Gastroesophageal sphincter (tissue), 4 donors: ENCODE results near the gene TMEM132E. TPM values are rescaled to one million over a fixed set of nuclear protein-coding genes. Genes with fewer than 3 reads are reported as not detected.

Experiments used
- ATAC-seq: fragments of 150-250 bp; one replicate; pipeline ENCODE4 v1.9.1; 2016; ENCODE audit warnings: mild to moderate bottlenecking, moderate library complexity
- H3K27ac ChIP-seq, 4 donors: fragments of 200-600 bp; sonication (generic) in 3 of 4; 1 replicate in 3 of 4; 2 replicates in 1 of 4; pipeline ENCODE4 v1.5.1; 2016 to 2019
- H3K27me3 ChIP-seq: fragments of 200-600 bp; sonication (generic); one replicate; pipeline ENCODE4 v1.5.1; 2019
- H3K36me3 ChIP-seq, 2 donors: fragments of 200-600 bp; sonication (generic); one replicate each; pipeline ENCODE4 v1.5.1; 2019; ENCODE audit warnings: control low read depth in 1 of 2
- H3K4me1 ChIP-seq, 3 donors: fragments of 200-600 bp; sonication (generic); 1 replicate in 2 of 3; 2 replicates in 1 of 3; pipeline ENCODE4 v1.5.1; 2016 to 2019; ENCODE audit warnings: control low read depth in 2 of 3
- H3K4me3 ChIP-seq, 2 donors: fragments of 200-600 bp; sonication (generic); one replicate each; pipeline ENCODE4 v1.5.1; 2019; ENCODE audit warnings: mild to moderate bottlenecking in 1 of 2, moderate library complexity in 1 of 2
- H3K9me3 ChIP-seq, 3 donors: fragments of 200-600 bp; sonication (generic); one replicate each; pipeline ENCODE4 v1.5.1; 2017 to 2019; ENCODE audit warnings: control low read depth in 2 of 3
- EP300 ChIP-seq: sonication (generic); formaldehyde crosslinking; IDR thresholded peaks from one replicate; pipeline ENCODE4 v1.6.1; 2017; ENCODE audit warnings: antibody characterized with exemption, mild to moderate bottlenecking
- POLR2A ChIP-seq, 2 donors: fragments of 450-650 bp; IDR thresholded peaks; one replicate each; pipeline ENCODE4 v1.6.1; 2017; ENCODE audit warnings: antibody characterized with exemption in 2 of 2, mild to moderate bottlenecking in 2 of 2, moderate library complexity in 1 of 2
- POLR2AphosphoS5 ChIP-seq: sonication (generic); formaldehyde crosslinking; IDR thresholded peaks from one replicate; pipeline ENCODE4 v1.6.1; 2017; ENCODE audit warnings: antibody characterized with exemption
- WGBS, 2 donors: methylation state at CpG; one replicate each; pipeline ENCODE4 v1.1.5; 2018; ENCODE audit warnings: low coverage in 1 of 2; 5-methylcytosine and 5-hydroxymethylcytosine counted together
- total RNA-seq, 4 donors: library from RNA; depleted of rRNA; stranded (reverse); fragments of >200 nt; gene quantifications; one replicate each; pipeline ENCODE4 v1.1.0, GENCODE V29; 2016
- TF ChIP-seq, protein P1 (sequence below), 4 experiments: fragments of 200-600 bp in 2 of 4; fragments of 450-650 bp in 2 of 4; sonication (generic) in 1 of 4; IDR thresholded peaks; one replicate each; pipeline ENCODE4 v1.5.1; 2017 to 2019; ENCODE audit warnings: antibody characterized with exemption in 4 of 4, mild to moderate bottlenecking in 2 of 4, moderate library complexity in 2 of 4

The TMEM132E gene
- total RNA-seq, 4 donors from 2014 or later: 0.12 to 0.47 TPM; not detected in 2

DNA sequence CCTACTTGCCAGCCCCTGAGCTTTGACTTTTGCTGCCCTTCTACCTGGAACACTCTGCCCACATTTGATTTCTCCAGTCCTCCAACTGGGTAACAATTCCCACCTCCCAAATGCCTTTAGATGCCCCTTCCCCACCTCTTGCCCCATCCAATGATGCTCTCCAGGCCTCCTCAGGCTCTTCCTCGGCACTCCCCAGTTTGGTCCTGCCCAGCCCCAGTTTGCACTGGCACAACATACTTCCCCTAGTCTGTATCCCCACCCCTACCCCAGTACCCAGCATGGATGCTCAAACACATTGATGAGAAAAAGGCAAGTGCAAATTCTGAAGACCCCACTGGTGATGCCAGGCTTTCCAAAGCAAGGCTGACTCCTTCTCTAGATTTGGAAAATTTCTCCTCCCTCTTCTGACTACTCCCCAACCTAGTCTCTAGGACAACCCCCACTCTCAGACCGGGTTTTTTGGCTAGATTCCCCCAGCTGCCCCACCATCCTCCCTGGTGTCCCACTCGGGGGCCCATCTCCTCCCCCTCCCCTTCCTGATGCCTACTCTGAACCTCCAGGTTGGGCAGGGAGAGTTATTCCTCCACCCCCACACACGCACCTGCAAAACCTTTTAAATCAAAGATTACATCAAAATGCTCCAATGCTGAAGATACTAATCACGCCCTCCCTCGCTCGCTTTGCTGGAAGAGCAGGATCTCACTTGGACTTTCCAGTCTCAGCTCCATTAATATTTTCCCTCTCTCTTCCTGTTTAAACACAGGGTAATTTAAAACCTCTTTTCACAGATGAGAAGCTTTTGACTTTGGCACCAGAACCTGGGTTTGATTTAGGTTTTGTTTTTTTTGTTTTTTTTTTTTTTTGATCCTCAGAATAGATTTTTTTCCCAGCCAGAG lies 94.9 kb downstream of the TMEM132E start:
- Histone ChIP-seq H3K27ac (no peak overlapping the region), H3K9me3 (no peaks in the 10 kb centered on the region), H3K27me3 (peaks cover 25% of the 10 kb centered on the region), H3K4me3 (no peak overlapping the region), H3K36me3 (no peaks in the 10 kb centered on the region), H3K4me1 (no peaks in the 10 kb centered on the region)
- ATAC-seq: no peak
- WGBS, 2 donors: 67 to 68% methylated on average over 5 to 7 of the region's 7 CpGs
- no peak for TF ChIP-seq POLR2A (IDR thresholded peaks at IDR 0.05)
- TF ChIP-seq EP300: no peak
- TF ChIP-seq, protein P1, sequence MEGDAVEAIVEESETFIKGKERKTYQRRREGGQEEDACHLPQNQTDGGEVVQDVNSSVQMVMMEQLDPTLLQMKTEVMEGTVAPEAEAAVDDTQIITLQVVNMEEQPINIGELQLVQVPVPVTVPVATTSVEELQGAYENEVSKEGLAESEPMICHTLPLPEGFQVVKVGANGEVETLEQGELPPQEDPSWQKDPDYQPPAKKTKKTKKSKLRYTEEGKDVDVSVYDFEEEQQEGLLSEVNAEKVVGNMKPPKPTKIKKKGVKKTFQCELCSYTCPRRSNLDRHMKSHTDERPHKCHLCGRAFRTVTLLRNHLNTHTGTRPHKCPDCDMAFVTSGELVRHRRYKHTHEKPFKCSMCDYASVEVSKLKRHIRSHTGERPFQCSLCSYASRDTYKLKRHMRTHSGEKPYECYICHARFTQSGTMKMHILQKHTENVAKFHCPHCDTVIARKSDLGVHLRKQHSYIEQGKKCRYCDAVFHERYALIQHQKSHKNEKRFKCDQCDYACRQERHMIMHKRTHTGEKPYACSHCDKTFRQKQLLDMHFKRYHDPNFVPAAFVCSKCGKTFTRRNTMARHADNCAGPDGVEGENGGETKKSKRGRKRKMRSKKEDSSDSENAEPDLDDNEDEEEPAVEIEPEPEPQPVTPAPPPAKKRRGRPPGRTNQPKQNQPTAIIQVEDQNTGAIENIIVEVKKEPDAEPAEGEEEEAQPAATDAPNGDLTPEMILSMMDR (IDR thresholded peaks at IDR 0.05): no peak
- TF ChIP-seq POLR2AphosphoS5: no peak

DNA sequence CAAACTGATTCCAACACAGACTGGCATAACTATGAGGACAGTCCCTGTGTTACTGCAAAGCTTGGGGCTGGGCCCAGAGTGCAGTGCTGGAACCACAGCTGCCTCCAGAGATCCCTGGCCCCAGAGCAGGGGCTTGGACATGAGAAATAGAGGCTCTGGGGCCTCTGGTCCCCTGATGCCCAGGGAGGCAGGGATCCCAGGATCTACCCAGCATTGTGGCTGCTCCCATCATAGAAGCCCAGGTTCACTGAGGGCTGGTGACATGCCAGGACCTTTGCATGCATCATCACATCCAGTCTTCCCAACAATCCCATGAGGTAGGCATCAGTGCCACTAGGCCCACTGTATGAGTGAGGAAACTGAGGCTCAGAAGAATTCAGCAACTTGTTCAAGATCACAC lies 95.8 kb downstream of the TMEM132E start:
- Histone ChIP-seq H3K27ac (no peak overlapping the region), H3K4me3 (no peak overlapping the region), H3K4me1 (no peaks in the 10 kb centered on the region), H3K9me3 (no peaks in the 10 kb centered on the region), H3K27me3 (peaks cover 18% of the 10 kb centered on the region), H3K36me3 (no peaks in the 10 kb centered on the region)
- ATAC-seq: no peak
- TF ChIP-seq EP300 (no peak), POLR2A (IDR thresholded peaks at IDR 0.05) (no peak), POLR2AphosphoS5 (no peak)
- TF ChIP-seq, protein P1 (IDR thresholded peaks at IDR 0.05): no peak

DNA sequence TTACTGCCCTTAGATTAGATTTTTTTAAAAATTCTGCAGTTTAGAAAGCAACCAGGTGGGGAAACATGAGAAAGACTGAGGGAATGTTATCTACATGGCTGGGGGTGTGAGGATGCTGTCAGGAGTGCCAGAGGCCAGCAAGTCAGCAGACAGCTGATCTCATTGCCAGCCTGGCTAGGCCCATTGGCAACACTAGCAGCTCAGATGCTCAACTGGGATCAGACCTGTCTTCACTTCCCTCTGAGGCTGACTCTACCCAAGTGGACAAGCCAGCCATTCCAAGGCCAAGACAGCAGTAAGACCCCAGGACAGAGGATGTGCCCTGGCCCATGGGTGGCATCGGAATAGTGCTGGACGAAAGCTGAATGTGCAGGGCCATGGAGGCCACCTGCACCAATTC lies 96.2 kb downstream of the TMEM132E start:
- H3K4me3 ChIP-seq: no peak overlapping the region
- no peak for ATAC-seq
- no peaks in the 10 kb centered on the region for H3K36me3 ChIP-seq
- TF ChIP-seq POLR2AphosphoS5 (no peak), EP300 (no peak), POLR2A (IDR thresholded peaks at IDR 0.05) (no peak)
- TF ChIP-seq, protein P1 (IDR thresholded peaks at IDR 0.05): no peak
- WGBS, 2 donors: 59% methylated on average over 2 of the region's 2 CpGs; no CpG with 5 or more reads in 1 of the 2 donors
- no peaks in the 10 kb centered on the region for H3K9me3 ChIP-seq
- no peak overlapping the region for H3K27ac ChIP-seq
- H3K4me1 ChIP-seq: no peaks in the 10 kb centered on the region
- peaks cover 17% of the 10 kb centered on the region for H3K27me3 ChIP-seq

DNA sequence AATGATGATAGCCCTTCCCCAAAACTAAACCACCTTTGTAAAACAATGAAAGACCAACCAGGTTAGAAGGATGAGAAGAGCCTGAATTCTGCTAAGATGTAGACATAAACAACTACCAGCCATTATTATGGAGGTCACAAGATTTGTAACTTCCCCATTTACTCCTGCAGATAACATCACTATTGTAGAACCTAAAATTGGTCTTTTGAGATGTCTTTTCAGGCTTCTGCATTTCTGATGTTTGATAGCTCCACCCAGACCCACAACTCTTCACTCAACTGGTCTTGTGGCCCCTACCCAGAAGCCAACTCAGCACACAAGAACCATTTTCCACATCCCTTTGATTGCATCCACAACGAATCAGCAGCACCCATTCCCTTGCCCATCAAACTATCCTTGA lies 100.8 kb downstream of the TMEM132E start:
- peaks cover 31% of the 10 kb centered on the region for H3K27me3 ChIP-seq
- H3K4me1 ChIP-seq: no peaks in the 10 kb centered on the region
- no peak for ATAC-seq
- no peak overlapping the region for H3K27ac ChIP-seq
- H3K9me3 ChIP-seq: no peaks in the 10 kb centered on the region
- H3K4me3 ChIP-seq: no peak overlapping the region
- 56 to 70% methylated on average over 1 of the region's 1 CpG for WGBS, 2 donors
- TF ChIP-seq POLR2A (IDR thresholded peaks at IDR 0.05) (no peak), POLR2AphosphoS5 (no peak), EP300 (no peak)
- TF ChIP-seq, protein P1 (IDR thresholded peaks at IDR 0.05): no peak
- H3K36me3 ChIP-seq: no peaks in the 10 kb centered on the region

DNA sequence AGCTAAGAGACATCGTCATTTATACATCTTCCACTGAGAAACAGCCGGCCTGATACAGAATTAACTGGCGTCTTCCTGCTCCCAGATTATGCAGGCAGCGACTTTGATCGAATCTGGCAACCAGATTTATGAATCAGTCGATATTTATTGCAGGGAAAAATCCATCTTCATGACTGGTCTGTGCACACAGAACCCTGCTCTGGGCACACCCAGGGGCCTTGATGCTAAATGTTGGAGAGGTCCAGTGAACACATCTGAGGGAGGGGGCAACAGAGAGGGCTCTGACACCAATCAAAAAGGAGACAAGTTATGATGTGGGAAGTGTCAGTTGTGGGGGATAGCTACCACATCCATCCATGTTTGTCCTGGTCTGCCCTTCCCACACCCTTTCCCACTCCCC lies 102.9 kb downstream of the TMEM132E start:
- 77% methylated on average over 6 of the region's 6 CpGs; no CpG with 5 or more reads in 1 of the 2 donors for WGBS, 2 donors
- no peak overlapping the region for H3K27ac ChIP-seq

More for the DNA sequence above, 102.9 kb downstream of the TMEM132E start:
- TF ChIP-seq, protein P1 (IDR thresholded peaks at IDR 0.05): no peak
- no peak for TF ChIP-seq POLR2A (IDR thresholded peaks at IDR 0.05)
- TF ChIP-seq EP300: no peak
- TF ChIP-seq POLR2AphosphoS5: no peak
- Histone ChIP-seq H3K4me1 (no peaks in the 10 kb centered on the region), H3K36me3 (no peaks in the 10 kb centered on the region), H3K27me3 (peaks cover 31% of the 10 kb centered on the region), H3K4me3 (no peak overlapping the region), H3K9me3 (no peaks in the 10 kb centered on the region)
- no peak for ATAC-seq
